Heart left ventricle (tissue), 16 donors: Measurements from ENCODE around the gene OR8B3. TPM values are rescaled to one million over a fixed set of nuclear protein-coding genes. Genes with fewer than 3 reads are reported as not detected.

Experiments
- ATAC-seq, 4 donors: fragments of 200-7000 bp; cut with Tn5 transposase; one replicate each; pipeline ENCODE4 v1.9.1; 2020 to 2022; ENCODE audit warnings: moderate library complexity in 4 of 4, mild to moderate bottlenecking in 3 of 4, moderate number of reproducible peaks in 1 of 4
- DNase-seq, 5 donors: peaks; one replicate each; pipeline ENCODE4 v3.0.0-alpha.2; 2020
- H3K27ac ChIP-seq, 12 donors: fragments of 200-600 bp; sonication (generic) in 4 of 12; one replicate each; pipeline versions ENCODE4 v1.5.0 to v1.8.0; 2016 to 2022; ENCODE audit warnings: mild to moderate bottlenecking in 2 of 12
- H3K27me3 ChIP-seq, 9 donors: fragments of 200-600 bp; sonication (generic) in 2 of 9; one replicate each; pipeline versions ENCODE4 v1.5.1 to v1.8.0; 2016 to 2022; ENCODE audit warnings: mild to moderate bottlenecking in 3 of 9
- H3K36me3 ChIP-seq, 9 donors: fragments of 200-600 bp; sonication (generic) in 2 of 9; one replicate each; pipeline versions ENCODE4 v1.5.0 to v1.8.0; 2018 to 2022; ENCODE audit warnings: mild to moderate bottlenecking in 2 of 9
- H3K4me1 ChIP-seq, 12 donors: fragments of 200-600 bp; sonication (generic) in 4 of 12; one replicate each; pipeline versions ENCODE4 v1.5.0 to v1.8.0; 2016 to 2022; ENCODE audit warnings: mild to moderate bottlenecking in 3 of 12
- H3K4me3 ChIP-seq, 12 donors: fragments of 200-600 bp; sonication (generic) in 4 of 12; one replicate each; pipeline versions ENCODE4 v1.5.0 to v1.8.0; 2017 to 2022; ENCODE audit warnings: mild to moderate bottlenecking in 9 of 12, moderate library complexity in 4 of 12
- H3K9me3 ChIP-seq, 12 donors: fragments of 200-600 bp; sonication (generic) in 4 of 12; one replicate each; pipeline versions ENCODE4 v1.5.0 to v1.8.0; 2016 to 2022; ENCODE audit warnings: mild to moderate bottlenecking in 1 of 12
- CTCF ChIP-seq, 12 donors: fragments of 200-600 bp; sonication (generic) in 4 of 12; IDR thresholded peaks; one replicate each; pipeline versions ENCODE4 v1.5.0 to v1.8.0; 2018 to 2022; ENCODE audit warnings: antibody characterized with exemption in 12 of 12, mild to moderate bottlenecking in 5 of 12
- POLR2A ChIP-seq, 2 donors: fragments of 450-650 bp; IDR thresholded peaks; one replicate each; pipeline ENCODE4 v1.6.1; 2017; ENCODE audit warnings: antibody characterized with exemption in 2 of 2, mild to moderate bottlenecking in 2 of 2, moderate library complexity in 2 of 2
- WGBS, 4 donors: extraction: QIAGEN DNeasy Blood & Tissue Kit in 2 of 4; methylation state at CpG; one replicate each; pipeline versions ENCODE4 v1.1.5 to v1.1.7; 2013 to 2018; 5-methylcytosine and 5-hydroxymethylcytosine counted together
- intact Hi-C, 10 donors: fragments of 100-400 bp; cut with DNase I; formaldehyde crosslinking; loops; one replicate each; pipeline versions ENCODE4 v1.11.1 to v1.14.2; 2022
- long read RNA-seq, 3 donors: library from polyadenylated mRNA; unstranded; transcript quantifications; one replicate each; pipeline ENCODE4 v2.0.0, GENCODE V29; 2020 to 2021
- polyA plus RNA-seq, 2 donors: library from polyadenylated mRNA; stranded (reverse); fragments of 200-250 nt; gene quantifications; one replicate each; pipeline ENCODE4 v1.2.3, GENCODE V29; 2013
- total RNA-seq, 9 donors: library from RNA; depleted of rRNA in 2 of 9; stranded (reverse); fragments of >200 nt in 2 of 9; fragmentation: NEBNext Ultra II Directional in 3 of 9; extraction: Animal tissue kit (Norgen Biotek cat#: 25700) in 3 of 9; gene quantifications; one replicate each; pipeline versions ENCODE4 v1.1.0 to v1.2.4, GENCODE V29; 2016 to 2023
- donor health status: ischemic (EF 13 %, LVEDD 7.1; RV severe dilation, severe dysfunction).
- donor health status: healthy with polysubstance abuse.
- donor health status: DM: no; HTN: yes; CAD: no.
- donor health status: DM: no; HTN: no; CAD: no.
- donor health status: ischemic (EF 25% LVEDD 6.9; RV normal size, moderate dysfunction).
- donor health status: ischemic (EF 25% LVEDD 5.7; RV mildly dilated, moderate dysfunction).
- donor health status: healthy.
- donor health status: DM: yes; HTN: yes; CAD: no.
- donor health status: ischemic (EF 35%, LVEDD 5.7; RV mildly dilated, moderate dysfunction).
- donor health status: nonischemic (EF 11% LVEDD 7.7; RV severe dilation, severe dysfunction).
- donor health status: DM: yes; HTN: yes; CAD: no.
- donor health status: PGD.
- donor health status: ischemic (EF 29% LVEDD 5.4; RV normal size, mild dysfunction).
- donor health status: nonischemic (EF 23%, LVEDD 6.1; RV moderate dilation, normal function).

The OR8B3 gene
- total RNA-seq (not detected), polyA plus RNA-seq (not detected)
- long read RNA-seq, donor 1, result 0 reads
- long read RNA-seq, donor 2, result 0 reads
- long read RNA-seq, donor 3, result 0 reads

DNA sequence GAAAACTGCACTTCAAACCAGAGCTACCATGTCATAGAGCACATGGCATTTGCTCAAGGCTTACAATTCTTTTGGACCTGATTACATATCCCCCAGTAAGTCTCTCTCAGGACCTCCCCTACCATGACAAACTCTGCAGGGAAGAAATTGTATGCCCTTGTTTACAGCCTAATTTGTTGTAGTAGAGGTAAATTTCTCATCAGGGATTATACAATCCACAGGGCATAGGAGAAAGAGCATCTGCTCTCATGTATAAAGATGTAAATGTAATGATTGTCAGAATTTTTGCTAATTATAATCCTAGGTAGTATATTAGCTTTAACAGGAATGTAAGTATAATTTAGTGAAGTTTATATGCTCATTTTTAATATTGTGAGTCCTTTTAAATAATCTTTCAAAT is at the start of gene OR8B3:
Gene OR8B3, minus strand, starts transcription at position 101 of the 400 bp plus-strand sequence. CDS start 1,673 bp downstream, outside the sequence.
- no peak within 1 kb of the TSS for H3K4me3 ChIP-seq
- H3K9me3 ChIP-seq, result no peaks in the 10 kb centered on the region
- H3K4me1 ChIP-seq, result no peaks in the 10 kb centered on the region
- H3K36me3 ChIP-seq, result no peaks in the 10 kb centered on the region
- no peaks in the 10 kb centered on the region for H3K27me3 ChIP-seq
- no peak within 1 kb of the TSS for H3K27ac ChIP-seq
- intact Hi-C loops, result no loop called here
- TF ChIP-seq POLR2A (IDR thresholded peaks at IDR 0.05) (no peak), CTCF (IDR thresholded peaks at IDR 0.05) (no peak)
- DNase-seq (no peak), ATAC-seq (no peak)

DNA sequence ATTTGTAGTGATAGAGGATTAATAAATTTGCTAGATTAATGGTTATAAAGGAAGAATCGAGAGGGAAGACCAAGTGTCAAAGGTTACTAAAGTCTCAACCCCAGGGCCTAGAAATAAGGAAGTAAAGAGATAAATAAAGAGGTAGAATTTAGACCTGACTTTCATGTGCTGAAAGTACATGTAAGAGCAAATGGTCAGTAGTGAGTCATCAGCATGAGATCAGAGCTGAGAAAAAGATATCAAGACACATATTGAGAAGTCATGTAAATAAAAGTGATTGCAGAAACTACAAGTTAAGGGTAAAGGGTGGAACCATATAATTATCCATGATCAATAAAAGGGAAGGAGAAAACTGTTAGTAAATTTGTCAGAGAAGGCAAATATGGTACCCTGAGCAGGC is 48.1 kb upstream of the OR8B3 start:
- ATAC-seq, result no peak
- H3K4me3 ChIP-seq, result no peak overlapping the region
- intact Hi-C loops, result loop anchor here in 2 of 10 donors (10.0 kb wide), 1 partner anchor 138 kb away; no protein-coding TSS in a partner anchor
- no peaks in the 10 kb centered on the region for H3K27me3 ChIP-seq
- DNase-seq, result no peak
- no peak for TF ChIP-seq CTCF (IDR thresholded peaks at IDR 0.05)
- no peak for TF ChIP-seq POLR2A (IDR thresholded peaks at IDR 0.05)
- no peaks in the 10 kb centered on the region for H3K4me1 ChIP-seq
- WGBS, 4 donors, result 84 to 85% (median 85%) methylated on average over 1 of the region's 1 CpG
- peaks cover 0 to 21% (median 0%) of the 10 kb centered on the region in 12 donors for H3K9me3 ChIP-seq
- H3K27ac ChIP-seq, result no peak overlapping the region
- no peaks in the 10 kb centered on the region for H3K36me3 ChIP-seq

DNA sequence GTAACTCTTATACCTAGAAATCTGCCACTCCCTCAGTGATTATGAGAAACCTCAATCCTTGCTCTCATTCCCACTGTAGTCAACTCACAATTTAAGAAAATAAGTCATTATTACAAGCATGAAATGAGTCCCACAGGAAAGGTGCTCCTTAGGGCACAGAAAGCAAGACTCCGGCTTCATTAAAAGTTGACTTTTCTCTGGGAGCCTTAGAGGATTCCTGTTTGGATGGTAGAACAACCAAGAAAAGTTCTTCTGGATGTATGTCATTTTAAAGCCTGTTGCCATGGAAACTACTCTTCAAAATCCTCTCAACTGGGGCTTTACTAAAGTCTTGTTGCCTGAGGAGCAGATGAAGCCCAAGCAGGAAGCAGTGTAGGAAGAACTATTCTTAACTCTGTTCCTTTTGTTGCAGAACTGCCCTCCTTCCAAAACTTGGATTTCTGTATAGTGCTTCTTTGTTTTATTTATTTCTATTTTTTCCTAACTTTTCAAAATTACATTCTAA is 46.9 kb upstream of the OR8B3 start, which contains the start of gene OR8B8:
Gene OR8B8, minus strand, starts transcription at position 51 of the 505 bp plus-strand sequence. CDS start 4,611 bp downstream, outside the sequence.
- H3K27me3 ChIP-seq, result no peaks in the 10 kb centered on the region
- no peaks in the 10 kb centered on the region for H3K4me1 ChIP-seq
- peaks cover 0 to 8% (median 0%) of the 10 kb centered on the region in 12 donors for H3K9me3 ChIP-seq
- intact Hi-C loops, result loop anchor here in 2 of 10 donors (10.0 kb wide), 1 partner anchor 139 kb away; no protein-coding TSS in a partner anchor
- no peak within 1 kb of the TSS for H3K4me3 ChIP-seq
- DNase-seq, result no peak
- ATAC-seq, result no peak
- WGBS, 4 donors, result 95 to 100% (median 98%) methylated on average over 1 of the region's 1 CpG
- H3K36me3 ChIP-seq, result no peaks in the 10 kb centered on the region
- no peak for TF ChIP-seq POLR2A (IDR thresholded peaks at IDR 0.05)
- TF ChIP-seq CTCF (IDR thresholded peaks at IDR 0.05), result no peak
- H3K27ac ChIP-seq, result no peak within 1 kb of the TSS

- no peak for DNase-seq
- Histone ChIP-seq H3K27ac (no peak overlapping the region), H3K4me1 (no peaks in the 10 kb centered on the region), H3K9me3 (no peaks in the 10 kb centered on the region), H3K36me3 (no peaks in the 10 kb centered on the region), H3K4me3 (no peak overlapping the region), H3K27me3 (no peaks in the 10 kb centered on the region)
- no peak for ATAC-seq
- intact Hi-C loops, result loop anchor here in 2 of 10 donors (10.0 kb wide), 1 partner anchor 142 kb away; no protein-coding TSS in a partner anchor
- TF ChIP-seq CTCF (IDR thresholded peaks at IDR 0.05) (no peak), POLR2A (IDR thresholded peaks at IDR 0.05) (no peak)
- WGBS, 4 donors, result 80 to 85% (median 82%) methylated on average over 2 of the region's 2 CpGs
Observed at GRCh38 chr11:124442847-124443246, 44.0 kb upstream of the OR8B3 start.
